GM12874 (cell line): ENCODE results near the gene LPAR1.

Experiments
- TF ChIP-seq, protein P1 (sequence below): IDR thresholded peaks from 2 replicates; pipeline ENCODE4 v1.5.1; 2011; ENCODE audit warnings: low read depth, mild to moderate bottlenecking, control low read depth, low read length, moderate library complexity; ENCODE audit not compliant: insufficient read depth

The LPAR1 gene

DNA sequence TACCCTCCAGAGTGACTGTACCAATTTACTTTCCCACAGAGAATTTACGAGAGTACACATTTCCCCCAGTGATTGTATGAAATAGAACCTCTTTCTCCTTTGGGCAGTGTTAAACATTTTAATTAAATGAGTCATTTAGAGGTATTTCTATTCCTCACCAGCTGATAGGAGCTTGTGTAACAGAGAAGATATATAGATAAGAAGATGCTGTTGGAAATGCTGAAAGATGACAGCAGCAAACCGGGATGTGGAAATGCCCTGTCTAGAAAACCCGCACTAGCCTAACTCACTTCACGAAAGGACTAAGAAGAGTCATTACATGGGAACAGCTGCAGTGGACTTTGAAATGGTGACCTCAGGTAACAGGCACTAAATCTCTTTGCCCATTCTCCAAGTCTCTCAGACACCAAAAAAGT is 68.3 kb downstream of the LPAR1 start:
- TF ChIP-seq, protein P1, sequence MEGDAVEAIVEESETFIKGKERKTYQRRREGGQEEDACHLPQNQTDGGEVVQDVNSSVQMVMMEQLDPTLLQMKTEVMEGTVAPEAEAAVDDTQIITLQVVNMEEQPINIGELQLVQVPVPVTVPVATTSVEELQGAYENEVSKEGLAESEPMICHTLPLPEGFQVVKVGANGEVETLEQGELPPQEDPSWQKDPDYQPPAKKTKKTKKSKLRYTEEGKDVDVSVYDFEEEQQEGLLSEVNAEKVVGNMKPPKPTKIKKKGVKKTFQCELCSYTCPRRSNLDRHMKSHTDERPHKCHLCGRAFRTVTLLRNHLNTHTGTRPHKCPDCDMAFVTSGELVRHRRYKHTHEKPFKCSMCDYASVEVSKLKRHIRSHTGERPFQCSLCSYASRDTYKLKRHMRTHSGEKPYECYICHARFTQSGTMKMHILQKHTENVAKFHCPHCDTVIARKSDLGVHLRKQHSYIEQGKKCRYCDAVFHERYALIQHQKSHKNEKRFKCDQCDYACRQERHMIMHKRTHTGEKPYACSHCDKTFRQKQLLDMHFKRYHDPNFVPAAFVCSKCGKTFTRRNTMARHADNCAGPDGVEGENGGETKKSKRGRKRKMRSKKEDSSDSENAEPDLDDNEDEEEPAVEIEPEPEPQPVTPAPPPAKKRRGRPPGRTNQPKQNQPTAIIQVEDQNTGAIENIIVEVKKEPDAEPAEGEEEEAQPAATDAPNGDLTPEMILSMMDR: no peak

DNA sequence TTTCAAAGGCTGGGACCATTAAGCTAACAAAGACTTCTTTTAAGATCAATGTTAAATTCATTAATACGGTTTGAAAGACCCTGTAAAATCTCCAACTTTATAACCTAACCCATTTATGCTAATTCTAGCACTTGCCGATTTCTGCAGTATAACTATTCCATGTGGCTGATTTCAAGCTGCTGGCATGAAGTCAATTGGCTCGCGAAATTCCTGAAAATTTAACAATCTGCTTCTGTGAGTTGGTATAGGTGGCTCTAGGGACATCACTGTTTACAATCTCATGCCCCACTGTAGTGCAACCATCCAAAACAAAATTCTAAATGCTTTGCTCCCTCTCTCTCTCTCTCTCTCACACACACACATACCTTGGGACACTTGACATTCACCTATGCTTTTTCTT is 70.2 kb downstream of the LPAR1 start:
- TF ChIP-seq, protein P1: no peak

DNA sequence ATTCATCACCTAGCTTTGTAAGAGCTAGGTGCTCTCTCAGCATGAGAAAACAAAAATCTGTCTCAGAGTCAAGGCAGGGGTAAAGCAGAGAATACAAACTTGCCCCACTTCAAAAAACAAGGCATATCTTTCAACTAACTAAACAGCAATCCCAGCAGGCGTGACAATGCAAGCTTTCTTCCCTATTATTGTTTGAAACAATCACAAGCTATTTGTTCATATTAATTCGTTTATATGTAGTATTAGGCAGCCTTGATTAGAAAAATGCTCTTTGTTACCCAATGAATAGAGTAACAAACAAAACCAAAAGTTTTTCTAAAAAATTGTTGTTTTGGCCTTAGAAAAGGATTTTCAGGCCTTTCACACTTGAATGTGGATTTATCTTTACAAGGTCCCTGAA is 71.1 kb downstream of the LPAR1 start:
- TF ChIP-seq, protein P1: no peak

DNA sequence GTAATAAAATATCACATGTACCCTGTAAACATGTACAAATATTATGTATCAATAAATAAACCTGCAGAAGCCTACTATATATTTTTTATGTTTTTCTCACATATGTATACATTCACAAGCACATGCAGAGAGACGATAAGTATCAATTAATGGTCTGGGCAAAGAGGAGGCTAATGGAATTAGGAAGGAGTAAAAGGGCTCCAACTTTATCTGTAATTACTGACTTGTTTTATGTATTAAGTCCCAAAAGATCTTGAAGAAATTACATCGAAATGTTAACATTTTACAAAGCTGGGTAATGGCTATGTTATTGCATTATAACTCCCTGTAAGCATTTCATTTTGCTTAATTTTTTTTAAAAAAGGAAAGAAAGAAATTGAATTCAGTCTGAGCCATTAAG is 78.0 kb downstream of the LPAR1 start:
- TF ChIP-seq, protein P1: no peak

DNA sequence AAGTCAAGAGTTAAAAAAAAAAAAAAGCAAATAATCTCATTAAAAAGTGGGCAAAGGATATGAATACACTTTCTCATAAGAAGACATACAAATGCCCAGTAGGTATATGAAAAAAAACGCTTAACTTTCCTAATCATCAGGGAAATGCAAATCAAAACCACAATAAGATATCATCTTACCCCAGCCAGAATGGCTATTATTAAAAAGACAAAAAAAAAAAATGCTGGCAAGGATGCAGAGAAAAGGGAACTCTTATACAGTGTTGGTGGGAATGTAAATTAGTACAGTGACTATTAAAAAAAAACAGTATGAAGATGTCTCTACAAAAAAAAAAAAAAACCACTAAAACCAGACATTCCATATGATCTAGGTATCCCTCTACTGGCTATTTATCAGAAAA is 79.4 kb downstream of the LPAR1 start:
- TF ChIP-seq, protein P1: no peak

DNA sequence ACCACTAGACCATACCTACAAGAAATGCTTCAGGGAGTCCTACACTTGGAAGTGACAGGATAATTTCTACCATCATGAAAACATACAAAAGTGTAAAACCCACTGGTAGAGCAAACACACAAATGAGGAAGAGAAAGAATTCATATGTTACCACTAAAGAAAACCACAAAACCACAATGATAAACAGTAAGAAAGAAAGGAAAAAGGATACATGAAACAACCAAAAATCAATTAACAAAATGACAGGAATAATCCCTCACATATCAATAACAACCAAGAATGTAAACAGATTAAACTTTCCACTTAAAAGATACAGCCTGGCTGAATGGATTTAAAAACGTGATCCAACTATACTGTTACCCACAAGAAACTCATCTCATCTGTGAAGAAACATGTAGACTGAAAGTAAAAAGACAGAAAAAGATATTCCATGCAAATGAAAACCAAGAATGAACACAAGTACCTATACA is 83.4 kb downstream of the LPAR1 start:
- TF ChIP-seq, protein P1: no peak

DNA sequence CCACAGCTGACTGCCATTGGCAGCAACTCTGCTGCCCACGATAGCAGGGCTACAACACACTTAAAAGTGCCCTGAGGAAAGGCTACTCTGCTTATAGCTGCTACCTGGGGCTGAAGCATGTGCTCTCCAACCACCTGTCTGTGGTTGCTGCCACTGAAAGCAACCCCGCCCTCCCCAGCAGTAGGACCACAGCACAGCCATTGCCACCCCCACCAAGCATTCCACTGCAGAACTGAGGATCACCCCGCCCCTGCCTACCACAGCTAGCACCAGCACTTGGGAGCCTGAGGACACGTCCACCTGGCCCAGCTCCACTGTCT is 85.8 kb downstream of the LPAR1 start:
- TF ChIP-seq, protein P1: no peak
